GM23338 (cell line): ENCODE results near the gene USP35. TPM values are rescaled to one million over a fixed set of nuclear protein-coding genes. Genes with fewer than 3 reads are reported as not detected.
A peak's percentile ranks its signal among the peaks of the same experiment; 100 is the strongest.

Source experiments
- ATAC-seq: fragments of 200-7000 bp; cut with Tn5 transposase; 3 replicates; pipeline ENCODE4 v1.9.1; 2020
- DNase-seq: peaks from one replicate; pipeline ENCODE4 v3.0.0-alpha.2; 2015; ENCODE audit warnings: low spot score
- H2AFZ ChIP-seq: fragments of 200-600 bp; sonication (generic); 2 replicates; pipeline ENCODE4 v1.8.0; 2016; ENCODE audit warnings: antibody characterized with exemption, mild to moderate bottlenecking, moderate library complexity
- H3F3A ChIP-seq: fragments of 200-600 bp; sonication (generic); replicated peaks from 2 replicates; pipeline ENCODE4 v1.8.0; 2017; ENCODE audit warnings: antibody characterized with exemption, mixed run types, low read depth
- H3K27ac ChIP-seq: fragments of 200-600 bp; sonication (generic); 2 replicates; pipeline ENCODE4 v1.6.1; 2016; ENCODE audit warnings: low read depth
- H3K27me3 ChIP-seq: fragments of 200-600 bp; sonication (generic); 2 replicates; pipeline ENCODE4 v1.8.0; 2016; ENCODE audit warnings: mild to moderate bottlenecking, mixed run types, moderate library complexity; ENCODE audit not compliant: insufficient read depth
- H3K36me3 ChIP-seq: fragments of 200-600 bp; sonication (generic); 2 replicates; pipeline ENCODE4 v1.8.0; 2016; ENCODE audit warnings: mild to moderate bottlenecking; ENCODE audit not compliant: insufficient read depth
- H3K4me1 ChIP-seq: fragments of 200-600 bp; sonication (generic); 2 replicates; pipeline ENCODE4 v1.8.0; 2016; ENCODE audit warnings: mild to moderate bottlenecking, moderate library complexity; ENCODE audit not compliant: insufficient read depth
- H3K4me2 ChIP-seq: fragments of 200-600 bp; sonication (generic); 2 replicates; pipeline ENCODE4 v1.7.1; 2017; ENCODE audit warnings: mixed run types
- H3K4me3 ChIP-seq: fragments of 200-600 bp; sonication (generic); 2 replicates; pipeline ENCODE4 v1.6.1; 2016; ENCODE audit warnings: mixed run types
- H3K79me2 ChIP-seq: fragments of 200-600 bp; sonication (generic); replicated peaks from 2 replicates; pipeline ENCODE4 v1.8.0; 2017; ENCODE audit warnings: mild to moderate bottlenecking; ENCODE audit not compliant: insufficient read depth
- H3K9me2 ChIP-seq: fragments of 200-600 bp; sonication (generic); 2 replicates; pipeline ENCODE4 v1.8.0; 2017; ENCODE audit not compliant: insufficient read depth
- H4K20me1 ChIP-seq: fragments of 200-600 bp; sonication (generic); replicated peaks from 2 replicates; pipeline ENCODE4 v1.8.0; 2017; ENCODE audit warnings: mild to moderate bottlenecking; ENCODE audit not compliant: insufficient read depth
- H3K27ac Mint-ChIP-seq: 2 replicates; pipeline ENCODE4 v1.8.0; 2020; ENCODE audit warnings: inconsistent platforms, mild to moderate bottlenecking, moderate library complexity, mixed read lengths
- H3K27me3 Mint-ChIP-seq: 3 replicates; pipeline ENCODE4 v1.8.0; 2022; ENCODE audit warnings: low read depth, mild to moderate bottlenecking, moderate library complexity, mixed read lengths, inconsistent platforms; ENCODE audit not compliant: insufficient read depth, poor library complexity
- H3K36me3 Mint-ChIP-seq: 3 replicates; pipeline ENCODE4 v1.8.0; 2021; ENCODE audit warnings: low read depth, mild to moderate bottlenecking, inconsistent platforms, moderate library complexity, mixed read lengths
- H3K4me1 Mint-ChIP-seq: 3 replicates; pipeline ENCODE4 v1.8.0; 2020; ENCODE audit warnings: mild to moderate bottlenecking, inconsistent platforms, mixed read lengths
- H3K4me3 Mint-ChIP-seq: 3 replicates; pipeline ENCODE4 v1.8.0; 2021; ENCODE audit warnings: moderate library complexity, mild to moderate bottlenecking, inconsistent platforms, mixed read lengths
- H3K9me3 Mint-ChIP-seq: 3 replicates; pipeline ENCODE4 v1.8.0; 2020; ENCODE audit warnings: moderate library complexity, mild to moderate bottlenecking, inconsistent platforms, mixed read lengths
- EZH2phosphoT487 ChIP-seq: fragments of 200-600 bp; sonication (generic); IDR thresholded peaks from one replicate; pipeline ENCODE4 v1.8.1; 2018; ENCODE audit warnings: antibody characterized with exemption; ENCODE audit not compliant: unreplicated experiment
- JUNB ChIP-seq: IDR thresholded peaks from one replicate; pipeline ENCODE4 v1.6.1; 2016; ENCODE audit warnings: antibody characterized with exemption; ENCODE audit not compliant: unreplicated experiment
- POLR2AphosphoS5 ChIP-seq: IDR thresholded peaks from 2 replicates; pipeline ENCODE4 v1.6.1; 2016; ENCODE audit warnings: antibody characterized with exemption, low read depth
- STAT1 ChIP-seq: IDR thresholded peaks from one replicate; pipeline ENCODE4 v1.6.1; 2016; ENCODE audit warnings: antibody characterized with exemption; ENCODE audit not compliant: unreplicated experiment
- ZNF114 ChIP-seq: fragments of 250-450 bp; sonication (Bioruptor Pico); IDR thresholded peaks from 2 replicates; pipeline ENCODE4 v1.5.0; 2020; ENCODE audit warnings: mild to moderate bottlenecking, moderate library complexity
- polyA plus RNA-seq: library from polyadenylated mRNA; unstranded; fragments of >200 nt; fragmentation: Nextera tagmentation; extraction: Ambion mirVana; gene quantifications from 2 replicates; pipeline ENCODE4 v1.2.1, GENCODE V29; 2016
- total RNA-seq: library from RNA; depleted of rRNA; stranded (reverse); fragments of >200 nt; shearing (Covaris generic); gene quantifications from 2 replicates; pipeline ENCODE4 v1.2.3, GENCODE V29; 2014
- TF ChIP-seq, protein P1 (sequence below), 2 experiments: fragments of 200-600 bp in 1 of 2; sonication (generic) in 1 of 2; conservative IDR thresholded peaks; 2 replicates each; pipeline versions ENCODE4 v1.5.1 to v1.6.1; 2016 to 2017; ENCODE audit warnings: antibody characterized with exemption in 2 of 2, low read depth in 2 of 2, mild to moderate bottlenecking in 2 of 2, moderate library complexity in 1 of 2
- TF ChIP-seq, protein P2 (sequence below): IDR thresholded peaks from one replicate; pipeline ENCODE4 v1.6.1; 2018; ENCODE audit warnings: antibody characterized with exemption; ENCODE audit not compliant: unreplicated experiment
- TF ChIP-seq, protein P3 (sequence below): IDR thresholded peaks from 2 replicates; pipeline ENCODE4 v1.6.1; 2016; ENCODE audit warnings: antibody characterized with exemption

Gene USP35
- total and polyA plus RNA-seq, 2 experiments from 2014 or later, result 2.5 to 10.7 TPM

DNA sequence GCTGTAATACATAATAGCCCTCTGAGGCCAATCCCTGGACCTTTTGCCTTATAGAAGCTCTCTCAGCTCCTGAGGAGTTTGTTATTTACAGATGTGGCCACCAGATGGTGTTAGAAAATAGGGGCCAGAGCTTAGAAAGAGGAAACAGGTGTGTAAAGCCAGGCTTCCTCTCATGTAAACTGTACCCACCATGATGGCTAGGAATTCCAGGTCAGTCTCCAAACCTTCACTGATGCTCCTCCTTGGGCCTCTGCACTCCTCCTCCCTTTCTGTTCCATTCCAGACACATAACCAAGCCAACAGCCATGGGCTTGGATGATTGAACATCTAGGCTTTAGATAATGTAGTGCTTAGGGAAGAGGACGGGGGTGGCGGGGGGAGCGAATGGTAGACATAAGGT lies 39.7 kb downstream of the USP35 start:
- DNase-seq (peak; percentile 84), ATAC-seq (peak; percentile 96)
- no peaks in the 10 kb centered on the region for H4K20me1 ChIP-seq
- no peak overlapping the region for H2AFZ ChIP-seq
- no peaks in the 10 kb centered on the region for H3F3A ChIP-seq
- H3K4me1 Mint-ChIP-seq, result no peaks in the 10 kb centered on the region
- H3K4me2 ChIP-seq, result no peak overlapping the region
- no peaks in the 10 kb centered on the region for H3K27me3 ChIP-seq
- H3K9me3 Mint-ChIP-seq, result no peaks in the 10 kb centered on the region
- H3K27ac ChIP-seq, result no peak overlapping the region
- H3K4me3 Mint-ChIP-seq, result no peak overlapping the region
- TF ChIP-seq, protein P1, sequence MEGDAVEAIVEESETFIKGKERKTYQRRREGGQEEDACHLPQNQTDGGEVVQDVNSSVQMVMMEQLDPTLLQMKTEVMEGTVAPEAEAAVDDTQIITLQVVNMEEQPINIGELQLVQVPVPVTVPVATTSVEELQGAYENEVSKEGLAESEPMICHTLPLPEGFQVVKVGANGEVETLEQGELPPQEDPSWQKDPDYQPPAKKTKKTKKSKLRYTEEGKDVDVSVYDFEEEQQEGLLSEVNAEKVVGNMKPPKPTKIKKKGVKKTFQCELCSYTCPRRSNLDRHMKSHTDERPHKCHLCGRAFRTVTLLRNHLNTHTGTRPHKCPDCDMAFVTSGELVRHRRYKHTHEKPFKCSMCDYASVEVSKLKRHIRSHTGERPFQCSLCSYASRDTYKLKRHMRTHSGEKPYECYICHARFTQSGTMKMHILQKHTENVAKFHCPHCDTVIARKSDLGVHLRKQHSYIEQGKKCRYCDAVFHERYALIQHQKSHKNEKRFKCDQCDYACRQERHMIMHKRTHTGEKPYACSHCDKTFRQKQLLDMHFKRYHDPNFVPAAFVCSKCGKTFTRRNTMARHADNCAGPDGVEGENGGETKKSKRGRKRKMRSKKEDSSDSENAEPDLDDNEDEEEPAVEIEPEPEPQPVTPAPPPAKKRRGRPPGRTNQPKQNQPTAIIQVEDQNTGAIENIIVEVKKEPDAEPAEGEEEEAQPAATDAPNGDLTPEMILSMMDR (conservative IDR thresholded peaks at IDR 0.05; ENCODE audit: low read depth in 2 of 2), result peak; percentile 72 to 83
- TF ChIP-seq JUNB, result no peak
- no peak overlapping the region for H3K4me3 ChIP-seq
- H3K27ac Mint-ChIP-seq, result no peak overlapping the region
- no peaks in the 10 kb centered on the region for H3K4me1 ChIP-seq
- no peaks in the 10 kb centered on the region for H3K9me2 ChIP-seq
- peaks cover 3% of the 10 kb centered on the region for H3K27me3 Mint-ChIP-seq
- H3K79me2 ChIP-seq, result no peaks in the 10 kb centered on the region
- peaks cover 2% of the 10 kb centered on the region; the same call in 1 of the 3 replicates for H3K36me3 Mint-ChIP-seq
- H3K36me3 ChIP-seq, result no peaks in the 10 kb centered on the region

DNA sequence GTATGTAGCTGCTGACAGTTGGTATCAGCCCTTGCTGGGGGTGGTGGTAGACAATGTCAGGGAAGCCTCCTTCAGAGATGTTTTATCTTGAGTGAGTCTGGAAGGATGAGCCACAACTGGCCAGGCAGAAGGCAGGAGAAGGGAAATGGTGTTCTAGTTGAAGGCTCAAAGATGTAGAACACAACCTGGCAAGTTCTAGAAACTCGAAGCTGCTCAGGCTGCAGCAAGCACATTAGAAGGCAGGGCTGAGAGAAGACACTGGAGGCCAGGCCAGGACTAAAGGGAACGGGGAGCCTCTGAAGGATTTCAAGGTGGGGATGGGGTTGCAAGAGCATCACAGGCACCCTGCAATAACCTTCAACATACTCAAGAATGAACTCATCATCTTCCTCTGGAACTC lies 40.4 kb downstream of the USP35 start:
- Histone ChIP-seq H3K4me2 (no peak overlapping the region), H3K27ac (no peak overlapping the region), H2AFZ (no peak overlapping the region), H3K36me3 (no peaks in the 10 kb centered on the region), H3K4me1 (no peaks in the 10 kb centered on the region; the same call in 1 of the 2 replicates), H3K4me3 (no peak overlapping the region), H4K20me1 (no peaks in the 10 kb centered on the region), H3K27me3 (no peaks in the 10 kb centered on the region), H3F3A (no peaks in the 10 kb centered on the region), H3K79me2 (no peaks in the 10 kb centered on the region), H3K9me2 (no peaks in the 10 kb centered on the region)
- Mint-ChIP-seq H3K4me1 (no peaks in the 10 kb centered on the region; the same call in 2 of the 3 replicates), H3K9me3 (no peaks in the 10 kb centered on the region), H3K27me3 (no peaks in the 10 kb centered on the region), H3K27ac (no peak overlapping the region), H3K36me3 (peaks cover 2% of the 10 kb centered on the region; the same call in 1 of the 3 replicates), H3K4me3 (no peak overlapping the region)
- DNase-seq (no peak), ATAC-seq (no peak)
- TF ChIP-seq POLR2AphosphoS5, result no peak
- TF ChIP-seq, protein P2, sequence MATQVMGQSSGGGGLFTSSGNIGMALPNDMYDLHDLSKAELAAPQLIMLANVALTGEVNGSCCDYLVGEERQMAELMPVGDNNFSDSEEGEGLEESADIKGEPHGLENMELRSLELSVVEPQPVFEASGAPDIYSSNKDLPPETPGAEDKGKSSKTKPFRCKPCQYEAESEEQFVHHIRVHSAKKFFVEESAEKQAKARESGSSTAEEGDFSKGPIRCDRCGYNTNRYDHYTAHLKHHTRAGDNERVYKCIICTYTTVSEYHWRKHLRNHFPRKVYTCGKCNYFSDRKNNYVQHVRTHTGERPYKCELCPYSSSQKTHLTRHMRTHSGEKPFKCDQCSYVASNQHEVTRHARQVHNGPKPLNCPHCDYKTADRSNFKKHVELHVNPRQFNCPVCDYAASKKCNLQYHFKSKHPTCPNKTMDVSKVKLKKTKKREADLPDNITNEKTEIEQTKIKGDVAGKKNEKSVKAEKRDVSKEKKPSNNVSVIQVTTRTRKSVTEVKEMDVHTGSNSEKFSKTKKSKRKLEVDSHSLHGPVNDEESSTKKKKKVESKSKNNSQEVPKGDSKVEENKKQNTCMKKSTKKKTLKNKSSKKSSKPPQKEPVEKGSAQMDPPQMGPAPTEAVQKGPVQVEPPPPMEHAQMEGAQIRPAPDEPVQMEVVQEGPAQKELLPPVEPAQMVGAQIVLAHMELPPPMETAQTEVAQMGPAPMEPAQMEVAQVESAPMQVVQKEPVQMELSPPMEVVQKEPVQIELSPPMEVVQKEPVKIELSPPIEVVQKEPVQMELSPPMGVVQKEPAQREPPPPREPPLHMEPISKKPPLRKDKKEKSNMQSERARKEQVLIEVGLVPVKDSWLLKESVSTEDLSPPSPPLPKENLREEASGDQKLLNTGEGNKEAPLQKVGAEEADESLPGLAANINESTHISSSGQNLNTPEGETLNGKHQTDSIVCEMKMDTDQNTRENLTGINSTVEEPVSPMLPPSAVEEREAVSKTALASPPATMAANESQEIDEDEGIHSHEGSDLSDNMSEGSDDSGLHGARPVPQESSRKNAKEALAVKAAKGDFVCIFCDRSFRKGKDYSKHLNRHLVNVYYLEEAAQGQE, result no peak
- no peak for TF ChIP-seq STAT1
- TF ChIP-seq ZNF114 (CRISPR knock-in tag), result no peak
- TF ChIP-seq, protein P3, sequence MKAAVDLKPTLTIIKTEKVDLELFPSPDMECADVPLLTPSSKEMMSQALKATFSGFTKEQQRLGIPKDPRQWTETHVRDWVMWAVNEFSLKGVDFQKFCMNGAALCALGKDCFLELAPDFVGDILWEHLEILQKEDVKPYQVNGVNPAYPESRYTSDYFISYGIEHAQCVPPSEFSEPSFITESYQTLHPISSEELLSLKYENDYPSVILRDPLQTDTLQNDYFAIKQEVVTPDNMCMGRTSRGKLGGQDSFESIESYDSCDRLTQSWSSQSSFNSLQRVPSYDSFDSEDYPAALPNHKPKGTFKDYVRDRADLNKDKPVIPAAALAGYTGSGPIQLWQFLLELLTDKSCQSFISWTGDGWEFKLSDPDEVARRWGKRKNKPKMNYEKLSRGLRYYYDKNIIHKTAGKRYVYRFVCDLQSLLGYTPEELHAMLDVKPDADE, result no peak
- no peak for TF ChIP-seq EZH2phosphoT487
- TF ChIP-seq, protein P1 (conservative IDR thresholded peaks at IDR 0.05; ENCODE audit: low read depth in 2 of 2), result no peak
